Testis (tissue), 3 donors: ENCODE data around the gene PLEKHG5. TPM values are rescaled to one million over a fixed set of nuclear protein-coding genes. Genes with fewer than 3 reads are reported as not detected.

Experiments
- DNase-seq: peaks from one replicate; pipeline ENCODE4 v3.0.0-alpha.2; 2019
- H3K27ac ChIP-seq, 2 donors: fragments of 200-600 bp; sonication (generic); one replicate each; pipeline ENCODE4 v1.5.1; 2019
- H3K27me3 ChIP-seq: fragments of 200-600 bp; sonication (generic); one replicate; pipeline ENCODE4 v1.5.1; 2019
- H3K36me3 ChIP-seq: fragments of 200-600 bp; sonication (generic); one replicate; pipeline ENCODE4 v1.5.1; 2017; ENCODE audit warnings: low read depth; ENCODE audit errors: missing control alignments
- H3K4me1 ChIP-seq: fragments of 200-600 bp; sonication (generic); one replicate; pipeline ENCODE4 v1.5.1; 2019
- H3K4me3 ChIP-seq, 2 donors: fragments of 200-600 bp; sonication (generic); one replicate each; pipeline ENCODE4 v1.5.1; 2017 to 2019
- H3K9me3 ChIP-seq: fragments of 200-600 bp; sonication (generic); one replicate; pipeline ENCODE4 v1.5.1; 2017
- CTCF ChIP-seq, 3 experiments: fragments of 450-650 bp in 2 of 3; fragments of 200-600 bp in 1 of 3; sonication (generic) in 1 of 3; IDR thresholded peaks; one replicate each; pipeline ENCODE4 v1.5.1; 2016 to 2019; ENCODE audit warnings: antibody characterized with exemption in 3 of 3, mild to moderate bottlenecking in 2 of 3, moderate library complexity in 1 of 3
- POLR2A ChIP-seq: fragments of 450-650 bp; IDR thresholded peaks from one replicate; pipeline ENCODE4 v1.6.1; 2017; ENCODE audit warnings: antibody characterized with exemption, mild to moderate bottlenecking, moderate library complexity
- WGBS, 2 donors: methylation state at CpG; one replicate each; pipeline ENCODE4 v1.1.5; 2018; 5-methylcytosine and 5-hydroxymethylcytosine counted together
- intact Hi-C: fragments of 100-400 bp; cut with DNase I; formaldehyde crosslinking; loops from one replicate; pipeline ENCODE4 v1.15.1; 2023; ENCODE audit warnings: low total_unique reads
- polyA plus RNA-seq: library from polyadenylated mRNA; stranded (reverse); fragments of 350-450 nt; fragmentation: Illumina TruSeq; extraction: RNeasy Lipid Tissue Mini Kit (QIAGEN cat#74804); gene quantifications from one replicate; pipeline ENCODE4 v1.2.3, GENCODE V29; 2014; ENCODE audit warnings: low read depth, low replicate concordance; ENCODE audit not compliant: insufficient read depth
- total RNA-seq, 2 donors: library from RNA; depleted of rRNA; stranded (reverse); fragments of >200 nt; gene quantifications; one replicate each; pipeline ENCODE4 v1.2.3, GENCODE V29; 2016

The PLEKHG5 gene
- total and polyA plus RNA-seq, 3 donors from 2014 or later = 8.1 to 16.4 (median 13.7) TPM

- no peak for DNase-seq
- Histone ChIP-seq H3K36me3 (no peaks in the 10 kb centered on the region), H3K4me3 (no peak overlapping the region), H3K4me1 (no peaks in the 10 kb centered on the region), H3K27ac (no peak overlapping the region), H3K9me3 (no peaks in the 10 kb centered on the region), H3K27me3 (no peaks in the 10 kb centered on the region)
- no peak for TF ChIP-seq CTCF (IDR thresholded peaks at IDR 0.05)
- no peak for TF ChIP-seq POLR2A
- 97 to 100% methylated on average over 3 to 12 of the region's 12 CpGs for WGBS, 2 donors
- intact Hi-C loops = no loop called here
These were observed 24.2 kb downstream of the PLEKHG5 start for GRCh38 chr1:6467224-6467623.

GRCh38 chr1:6466751-6467150, 24.7 kb downstream of the PLEKHG5 start:
- H3K9me3 ChIP-seq = no peaks in the 10 kb centered on the region
- H3K27ac ChIP-seq = no peak overlapping the region
- intact Hi-C loops = no loop called here
- no peak for DNase-seq
- H3K27me3 ChIP-seq = no peaks in the 10 kb centered on the region
- WGBS, 2 donors = 91% methylated on average over 5 of the region's 5 CpGs; no CpG with 5 or more reads in 1 of the 2 donors
- no peak for TF ChIP-seq CTCF (IDR thresholded peaks at IDR 0.05)
- no peak for TF ChIP-seq POLR2A
- no peaks in the 10 kb centered on the region for H3K36me3 ChIP-seq
- H3K4me1 ChIP-seq = no peaks in the 10 kb centered on the region
- H3K4me3 ChIP-seq = no peak overlapping the region

GRCh38 chr1:6466023-6466422, 25.4 kb downstream of the PLEKHG5 start, which contains the start of gene TNFRSF25:
TSS of gene TNFRSF25 (minus strand) at chr1:6466173. CDS start at chr1:6466107, 66 bp downstream.
- no peak for DNase-seq
- intact Hi-C loops = no loop called here
- no peaks in the 10 kb centered on the region for H3K4me1 ChIP-seq
- 51% methylated on average over 23 of the region's 43 CpGs; no CpG with 5 or more reads in 1 of the 2 donors for WGBS, 2 donors
- no peaks in the 10 kb centered on the region for H3K9me3 ChIP-seq
- H3K4me3 ChIP-seq = no peak within 1 kb of the TSS
- no peak within 1 kb of the TSS for H3K27ac ChIP-seq
- TF ChIP-seq POLR2A (no peak), CTCF (IDR thresholded peaks at IDR 0.05) (no peak)
- no peaks in the 10 kb centered on the region for H3K27me3 ChIP-seq
- H3K36me3 ChIP-seq = no peaks in the 10 kb centered on the region

GRCh38 chr1:6465461-6466005, 25.9 kb downstream of the PLEKHG5 start:
- no peak for DNase-seq
- Histone ChIP-seq H3K36me3 (no peaks in the 10 kb centered on the region), H3K27ac (no peak overlapping the region), H3K4me3 (no peak overlapping the region), H3K9me3 (no peaks in the 10 kb centered on the region), H3K27me3 (no peaks in the 10 kb centered on the region), H3K4me1 (no peaks in the 10 kb centered on the region)
- intact Hi-C loops = no loop called here
- TF ChIP-seq CTCF (IDR thresholded peaks at IDR 0.05) = no peak
- no peak for TF ChIP-seq POLR2A
- 84 to 88% methylated on average over 10 to 19 of the region's 21 CpGs for WGBS, 2 donors

- Histone ChIP-seq H3K36me3 (no peaks in the 10 kb centered on the region), H3K27me3 (no peaks in the 10 kb centered on the region), H3K4me3 (no peak overlapping the region), H3K27ac (no peak overlapping the region), H3K4me1 (no peaks in the 10 kb centered on the region), H3K9me3 (no peaks in the 10 kb centered on the region)
- no peak for DNase-seq
- TF ChIP-seq CTCF (IDR thresholded peaks at IDR 0.05) = no peak
- TF ChIP-seq POLR2A = no peak
- intact Hi-C loops = no loop called here
- WGBS, 2 donors = 79 to 90% methylated on average over 2 to 5 of the region's 5 CpGs
These were observed 26.6 kb downstream of the PLEKHG5 start for GRCh38 chr1:6464915-6465314.
